HepG2 (cell line): ENCODE results near the gene CPLANE2.

Experiments used
- FOXO4 ChIP-seq: sonication (generic); formaldehyde crosslinking; conservative IDR thresholded peaks from 2 replicates; pipeline ENCODE4 v1.8.1; 2023; ENCODE audit warnings: missing genetic modification reagents
- JUN ChIP-seq: sonication (generic); formaldehyde crosslinking; IDR thresholded peaks from 2 replicates; pipeline ENCODE4 v1.4.0; 2020; ENCODE audit warnings: mild to moderate bottlenecking, missing genetic modification reagents
- NFATC3 ChIP-seq: sonication (generic); formaldehyde crosslinking; IDR thresholded peaks from 2 replicates; pipeline ENCODE4 v1.5.1; 2020; ENCODE audit warnings: mild to moderate bottlenecking, missing genetic modification reagents

DNA sequence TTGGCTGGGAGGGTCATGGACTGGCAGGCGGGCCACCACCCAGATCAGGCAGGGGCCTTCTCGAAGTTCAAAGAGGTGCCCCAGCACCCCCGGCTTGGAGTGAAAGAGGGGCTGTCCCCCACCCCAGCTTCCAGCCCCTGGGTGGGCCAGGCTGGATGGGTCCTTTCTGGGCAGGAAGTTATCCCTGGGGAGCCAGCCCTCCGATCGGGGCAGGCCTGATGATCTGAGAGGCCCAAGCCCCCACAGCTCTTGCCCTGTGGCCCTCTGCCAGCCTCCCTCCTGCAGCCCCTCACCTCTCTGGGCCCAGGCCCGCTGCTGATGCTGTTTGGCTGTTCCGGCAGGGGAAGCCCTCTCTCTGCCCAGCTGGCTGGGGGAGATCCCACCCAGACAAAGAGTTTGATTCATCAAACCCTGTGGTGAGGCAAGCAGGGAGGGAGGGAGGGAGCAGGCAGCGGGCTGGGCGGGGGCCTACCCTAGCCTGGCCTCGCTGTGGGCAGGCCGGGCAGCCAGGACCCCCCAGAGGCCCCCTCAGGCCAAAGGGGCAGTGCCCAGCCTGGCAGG lies 27.1 kb downstream of the CPLANE2 start:
- TF ChIP-seq NFATC3 (CRISPR knock-in tag) (no peak), FOXO4 (CRISPR knock-in tag) (no peak), JUN (no peak)
